GM18517 (cell line): Measurements from ENCODE around the gene DEDD2.

ENCODE experiments used
- ATAC-seq: cut with Tn5 transposase; IDR thresholded peaks from one replicate; pipeline ENCODE4 v1.9.1; 2021; ENCODE audit warnings: mild to moderate bottlenecking, moderate library complexity; ENCODE audit not compliant: unreplicated experiment

Gene DEDD2

GRCh38 chr19:42151782-42152684 lies 65.4 kb downstream of the DEDD2 start:
- ATAC-seq: no peak

- no peak for ATAC-seq
These were observed 66.5 kb downstream of the DEDD2 start for GRCh38 chr19:42150911-42151361.

- no peak for ATAC-seq
These were observed 67.1 kb downstream of the DEDD2 start for GRCh38 chr19:42150364-42150763.

- ATAC-seq: no peak
These were observed 67.9 kb downstream of the DEDD2 start for GRCh38 chr19:42149447-42150202.
